Thyroid gland (tissue), 4 donors: ENCODE results near the gene LMTK2. TPM values are rescaled to one million over a fixed set of nuclear protein-coding genes. Genes with fewer than 3 reads are reported as not detected.
A peak's percentile ranks its signal among the peaks of the same experiment; 100 is the strongest.
"Not testable (repeated sequence)": the region's sequence is repeated elsewhere in the genome, so short reads cannot be mapped to it uniquely, and the experiment has no call there.

Experiments
- DNase-seq, 2 donors: peaks; one replicate each; pipeline ENCODE4 v3.0.0-alpha.2; 2019
- H3K27ac ChIP-seq, 3 donors: fragments of 200-600 bp; sonication (generic); 1 replicate in 2 of 3; 2 replicates in 1 of 3; pipeline ENCODE4 v1.5.1; 2016 to 2019; ENCODE audit warnings: mild to moderate bottlenecking in 1 of 3, moderate library complexity in 1 of 3
- H3K27me3 ChIP-seq: fragments of 200-600 bp; sonication (generic); one replicate; pipeline ENCODE4 v1.5.1; 2019
- H3K36me3 ChIP-seq, 2 donors: fragments of 200-600 bp; sonication (generic); one replicate each; pipeline ENCODE4 v1.5.1; 2016 to 2019
- H3K4me1 ChIP-seq, 2 donors: fragments of 200-600 bp; sonication (generic); one replicate each; pipeline ENCODE4 v1.5.1; 2017 to 2019
- H3K4me3 ChIP-seq, 3 donors: fragments of 200-600 bp; sonication (generic); replicated peaks in 1 of 3; 1 replicate in 2 of 3; 2 replicates in 1 of 3; pipeline ENCODE4 v1.5.1; 2016; ENCODE audit warnings: mild to moderate bottlenecking in 1 of 3
- H3K9me3 ChIP-seq: fragments of 200-600 bp; sonication (generic); one replicate; pipeline ENCODE4 v1.5.1; 2017
- POLR2A ChIP-seq, 2 donors: fragments of 450-650 bp; IDR thresholded peaks; one replicate each; pipeline ENCODE4 v1.6.1; 2017; ENCODE audit warnings: antibody characterized with exemption in 2 of 2, mild to moderate bottlenecking in 2 of 2, moderate library complexity in 1 of 2
- WGBS, 2 donors: methylation state at CpG; one replicate each; pipeline ENCODE4 v1.1.5; 2017; 5-methylcytosine and 5-hydroxymethylcytosine counted together
- intact Hi-C: fragments of 100-400 bp; cut with DNase I; formaldehyde crosslinking; loops from one replicate; pipeline ENCODE4 v1.15.1; 2023
- total RNA-seq, 4 donors: library from RNA; depleted of rRNA; stranded (reverse); fragments of >200 nt; gene quantifications; one replicate each; pipeline ENCODE4 v1.2.3, GENCODE V29; 2016
- TF ChIP-seq, protein P1 (sequence below), 6 experiments: fragments of 200-600 bp in 3 of 6; fragments of 450-650 bp in 3 of 6; sonication (generic) in 3 of 6; IDR thresholded peaks; one replicate each; pipeline ENCODE4 v1.5.1; 2016 to 2019; ENCODE audit warnings: antibody characterized with exemption in 6 of 6, mild to moderate bottlenecking in 2 of 6, inconsistent platforms in 1 of 6, moderate library complexity in 1 of 6

The LMTK2 gene
- total RNA-seq, 4 donors from 2014 or later: 22.0 to 36.5 (median 26.6) TPM

GRCh38 chr7:98120559-98120958, 13.9 kb downstream of the LMTK2 start:
- whole genome bisulfite sequencing, 2 donors: 39 to 56% methylated on average over 4 of the region's 4 CpGs
- Histone ChIP-seq H3K4me3 (no peak overlapping the region), H3K36me3 (no peaks in the 10 kb centered on the region), H3K27me3 (no peaks in the 10 kb centered on the region), H3K27ac (peak overlapping the region; percentile 85 to 97 (median 95)), H3K9me3 (no peaks in the 10 kb centered on the region), H3K4me1 (peaks cover 40 to 61% of the 10 kb centered on the region in 2 donors)
- TF ChIP-seq POLR2A (IDR thresholded peaks at IDR 0.05): no peak
- TF ChIP-seq, protein P1, sequence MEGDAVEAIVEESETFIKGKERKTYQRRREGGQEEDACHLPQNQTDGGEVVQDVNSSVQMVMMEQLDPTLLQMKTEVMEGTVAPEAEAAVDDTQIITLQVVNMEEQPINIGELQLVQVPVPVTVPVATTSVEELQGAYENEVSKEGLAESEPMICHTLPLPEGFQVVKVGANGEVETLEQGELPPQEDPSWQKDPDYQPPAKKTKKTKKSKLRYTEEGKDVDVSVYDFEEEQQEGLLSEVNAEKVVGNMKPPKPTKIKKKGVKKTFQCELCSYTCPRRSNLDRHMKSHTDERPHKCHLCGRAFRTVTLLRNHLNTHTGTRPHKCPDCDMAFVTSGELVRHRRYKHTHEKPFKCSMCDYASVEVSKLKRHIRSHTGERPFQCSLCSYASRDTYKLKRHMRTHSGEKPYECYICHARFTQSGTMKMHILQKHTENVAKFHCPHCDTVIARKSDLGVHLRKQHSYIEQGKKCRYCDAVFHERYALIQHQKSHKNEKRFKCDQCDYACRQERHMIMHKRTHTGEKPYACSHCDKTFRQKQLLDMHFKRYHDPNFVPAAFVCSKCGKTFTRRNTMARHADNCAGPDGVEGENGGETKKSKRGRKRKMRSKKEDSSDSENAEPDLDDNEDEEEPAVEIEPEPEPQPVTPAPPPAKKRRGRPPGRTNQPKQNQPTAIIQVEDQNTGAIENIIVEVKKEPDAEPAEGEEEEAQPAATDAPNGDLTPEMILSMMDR (IDR thresholded peaks at IDR 0.05): no peak
- peak; percentile 20 to 27 for DNase-seq
- intact Hi-C loops: no loop called here

- H3K9me3 ChIP-seq, intact Hi-C loops, H3K4me3 ChIP-seq, H3K36me3 ChIP-seq, H3K27me3 ChIP-seq, DNase-seq: not testable (repeated sequence)
- WGBS, 2 donors: 90 to 92% methylated on average over 7 of the region's 7 CpGs
- H3K27ac ChIP-seq: peak overlapping the region in 2 of 3 donors; percentile 85 to 97
- H3K4me1 ChIP-seq: peaks cover 38 to 56% of the 10 kb centered on the region in 2 donors
Measured at GRCh38 chr7:98121388-98121787, 14.7 kb downstream of the LMTK2 start.

DNA sequence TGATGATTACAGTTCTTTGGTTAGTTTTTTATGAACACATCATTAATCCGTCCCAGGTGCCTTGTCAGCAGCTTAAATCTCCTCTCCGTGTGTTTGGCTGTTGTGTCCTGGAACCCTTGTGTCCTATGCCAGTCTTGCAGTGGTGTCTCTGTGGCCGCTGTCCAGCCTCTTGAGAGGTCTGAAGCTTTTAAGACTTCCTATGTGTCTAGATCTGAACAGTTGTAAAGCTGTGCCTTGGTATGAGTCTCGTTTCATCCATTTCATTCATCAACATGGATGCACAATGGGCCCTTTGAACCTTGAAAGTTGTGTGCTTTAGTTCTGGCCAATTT, 16.7 kb downstream of the LMTK2 start:
- Histone ChIP-seq H3K36me3 (no peaks in the 10 kb centered on the region), H3K27ac (no peak overlapping the region), H3K4me3 (no peak overlapping the region), H3K27me3 (no peaks in the 10 kb centered on the region), H3K4me1 (peaks cover 27 to 42% of the 10 kb centered on the region in 2 donors), H3K9me3 (no peaks in the 10 kb centered on the region)
- TF ChIP-seq, protein P1 (IDR thresholded peaks at IDR 0.05): no peak
- no peak for TF ChIP-seq POLR2A (IDR thresholded peaks at IDR 0.05)
- intact Hi-C loops: no loop called here
- WGBS, 2 donors: 87 to 88% methylated on average over 4 of the region's 4 CpGs
- DNase-seq: no peak

DNA sequence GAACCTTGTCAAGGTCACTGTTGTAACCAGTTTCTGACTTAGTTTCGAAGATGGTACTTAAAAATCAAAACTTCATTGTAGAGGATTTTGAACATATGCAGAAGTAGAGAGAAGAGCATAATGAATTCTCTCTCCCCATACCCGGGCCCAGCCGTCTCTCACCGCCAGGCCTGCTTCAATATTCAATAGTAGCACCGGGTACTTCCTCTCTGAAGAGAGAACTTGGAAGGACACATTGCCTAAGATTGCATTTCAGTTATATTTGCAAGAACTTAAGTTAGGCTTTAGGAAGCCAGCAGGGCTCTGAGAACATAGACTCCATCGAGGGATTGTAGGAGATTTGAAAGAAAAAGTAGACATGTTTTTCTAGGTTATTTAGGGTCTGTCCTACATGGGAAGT, 19.1 kb downstream of the LMTK2 start:
- no peaks in the 10 kb centered on the region for H3K36me3 ChIP-seq
- intact Hi-C loops: no loop called here
- peaks cover 6 to 23% of the 10 kb centered on the region in 2 donors for H3K4me1 ChIP-seq
- no peaks in the 10 kb centered on the region for H3K27me3 ChIP-seq
- no peak overlapping the region for H3K27ac ChIP-seq
- no peak overlapping the region for H3K4me3 ChIP-seq
- no peak for TF ChIP-seq POLR2A (IDR thresholded peaks at IDR 0.05)
- TF ChIP-seq, protein P1 (IDR thresholded peaks at IDR 0.05): no peak
- WGBS, 2 donors: 89 to 90% methylated on average over 6 of the region's 6 CpGs
- H3K9me3 ChIP-seq: no peaks in the 10 kb centered on the region
- no peak for DNase-seq

GRCh38 chr7:98126311-98127142, 19.9 kb downstream of the LMTK2 start:
- intact Hi-C loops: no loop called here
- TF ChIP-seq POLR2A (IDR thresholded peaks at IDR 0.05): no peak
- TF ChIP-seq, protein P1 (IDR thresholded peaks at IDR 0.05): no peak
- no peaks in the 10 kb centered on the region for H3K36me3 ChIP-seq
- peaks cover 6 to 22% of the 10 kb centered on the region in 2 donors for H3K4me1 ChIP-seq
- DNase-seq: no peak
- no peak overlapping the region for H3K4me3 ChIP-seq
- WGBS, 2 donors: 82 to 88% methylated on average over 13 of the region's 13 CpGs
- no peak overlapping the region for H3K27ac ChIP-seq
- H3K27me3 ChIP-seq: no peaks in the 10 kb centered on the region
- H3K9me3 ChIP-seq: no peaks in the 10 kb centered on the region
